Fibroblast of skin of abdomen (primary cell): ENCODE results near the gene RBM39.
"Not testable (repeated sequence)": the region's sequence is repeated elsewhere in the genome, so short reads cannot be mapped to it uniquely, and the experiment has no call there.

Source experiments
- DNase-seq: peaks from one replicate; pipeline ENCODE4 v3.0.0-alpha.2; 2013

RBM39 gene

DNA sequence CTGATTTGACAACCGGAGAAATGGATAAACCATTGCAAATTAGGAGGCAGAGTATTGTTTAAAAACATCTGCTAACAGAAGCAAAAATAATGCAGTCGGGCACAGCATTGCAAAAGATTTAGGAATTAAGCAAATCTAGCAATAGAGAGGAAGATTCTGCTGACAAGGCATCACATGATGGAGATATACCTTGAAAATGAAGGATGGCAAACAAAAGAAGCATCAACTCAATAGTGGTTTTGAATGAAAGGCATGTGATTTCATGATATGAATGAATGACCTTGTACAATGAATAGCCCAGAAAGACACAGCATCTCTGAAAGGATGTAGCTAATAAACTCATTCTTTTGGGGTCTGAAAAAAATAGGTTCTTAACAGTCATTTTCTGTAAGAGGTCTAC lies 8.6 kb upstream of the RBM39 start:
- no peak for DNase-seq

DNA sequence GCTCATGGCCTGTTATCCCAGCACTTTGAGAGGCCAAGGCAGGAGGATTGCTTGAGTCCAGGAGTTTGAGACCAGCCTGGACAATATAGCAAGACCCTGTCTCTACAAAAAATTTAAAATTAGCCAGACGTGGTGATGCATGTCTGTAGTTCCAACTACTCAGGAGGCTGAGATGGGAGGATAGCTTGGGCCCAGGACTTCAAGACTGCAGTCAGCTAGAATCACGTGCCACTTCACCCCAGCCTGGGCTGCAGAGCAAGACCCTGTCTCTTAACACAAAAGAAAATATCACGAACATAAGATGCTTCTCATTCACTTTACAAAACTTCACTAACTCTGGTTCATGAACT lies 2.4 kb upstream of the RBM39 start:
- not testable (repeated sequence) for DNase-seq

DNA sequence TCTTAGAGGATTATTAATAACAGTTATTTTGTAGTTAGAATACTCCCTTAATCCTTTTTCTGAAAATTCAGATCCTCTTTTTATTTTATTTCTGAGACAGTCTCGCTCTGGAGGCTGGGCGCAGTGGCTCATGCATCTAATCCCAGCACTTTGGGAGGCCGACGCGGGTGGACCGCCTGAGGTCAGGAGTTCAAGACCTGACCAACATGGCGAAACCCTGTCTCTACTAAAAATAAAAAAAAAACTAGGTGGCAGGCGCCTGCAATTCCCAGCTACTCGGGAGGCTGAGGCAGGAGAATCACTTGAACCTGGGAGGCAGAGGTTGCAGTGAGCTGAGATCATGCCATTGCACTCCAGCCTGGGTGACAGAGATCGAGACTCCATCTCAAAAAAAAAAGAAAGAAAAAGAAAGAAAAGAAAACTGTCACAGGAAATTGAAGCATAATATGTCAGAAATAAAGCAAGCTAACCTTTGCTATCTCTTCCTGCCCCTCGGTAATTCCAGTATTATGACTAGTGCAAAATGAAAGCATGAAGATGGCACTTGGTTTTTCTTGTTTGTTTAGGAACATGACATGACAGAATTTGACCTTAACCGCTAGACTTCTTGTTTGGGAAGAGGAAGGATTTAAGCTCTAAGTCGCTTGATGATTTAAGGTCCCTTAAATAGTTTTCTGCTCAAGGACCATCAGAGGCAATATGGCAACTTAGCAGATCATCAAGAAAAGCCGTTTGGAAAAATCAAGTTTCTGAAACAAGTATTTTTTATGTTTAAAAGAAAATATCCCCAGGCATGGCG lies 1.8 kb upstream of the RBM39 start:
- no peak for DNase-seq

GRCh38 chr20:35742741-35743523 lies 872 bp upstream of the RBM39 start:
- DNase-seq: no peak

- peak; percentile 53 for DNase-seq
Observed at GRCh38 chr20:35739294-35740163, 2.5 kb downstream of the RBM39 start.

- no peak for DNase-seq
Observed at GRCh38 chr20:35738410-35739179, 3.5 kb downstream of the RBM39 start.

DNA sequence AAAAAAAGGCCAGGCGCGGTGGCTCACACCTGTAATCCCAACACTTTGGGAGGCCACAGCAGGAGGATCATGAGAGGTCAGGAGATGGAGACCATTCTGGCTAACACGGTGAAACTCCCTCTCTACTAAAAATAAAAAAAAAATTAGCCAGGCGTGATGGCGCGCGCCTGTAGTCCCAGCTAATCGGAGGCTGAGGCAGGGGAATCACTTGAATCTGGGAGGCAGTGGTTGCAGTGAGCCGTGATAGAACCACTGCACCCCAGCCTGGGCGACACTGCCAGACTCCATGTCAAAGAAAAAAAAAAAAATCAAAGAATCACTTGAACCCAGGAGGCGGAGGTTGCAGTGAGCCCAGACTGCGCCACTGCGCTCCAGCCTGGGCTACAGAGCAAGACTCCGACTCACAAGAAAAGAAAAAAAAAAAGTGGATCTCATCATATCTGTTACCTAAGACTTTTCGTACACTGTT lies 4.2 kb downstream of the RBM39 start:
- no peak for DNase-seq

GRCh38 chr20:35735826-35736470 lies 6.1 kb downstream of the RBM39 start:
- no peak for DNase-seq

DNA sequence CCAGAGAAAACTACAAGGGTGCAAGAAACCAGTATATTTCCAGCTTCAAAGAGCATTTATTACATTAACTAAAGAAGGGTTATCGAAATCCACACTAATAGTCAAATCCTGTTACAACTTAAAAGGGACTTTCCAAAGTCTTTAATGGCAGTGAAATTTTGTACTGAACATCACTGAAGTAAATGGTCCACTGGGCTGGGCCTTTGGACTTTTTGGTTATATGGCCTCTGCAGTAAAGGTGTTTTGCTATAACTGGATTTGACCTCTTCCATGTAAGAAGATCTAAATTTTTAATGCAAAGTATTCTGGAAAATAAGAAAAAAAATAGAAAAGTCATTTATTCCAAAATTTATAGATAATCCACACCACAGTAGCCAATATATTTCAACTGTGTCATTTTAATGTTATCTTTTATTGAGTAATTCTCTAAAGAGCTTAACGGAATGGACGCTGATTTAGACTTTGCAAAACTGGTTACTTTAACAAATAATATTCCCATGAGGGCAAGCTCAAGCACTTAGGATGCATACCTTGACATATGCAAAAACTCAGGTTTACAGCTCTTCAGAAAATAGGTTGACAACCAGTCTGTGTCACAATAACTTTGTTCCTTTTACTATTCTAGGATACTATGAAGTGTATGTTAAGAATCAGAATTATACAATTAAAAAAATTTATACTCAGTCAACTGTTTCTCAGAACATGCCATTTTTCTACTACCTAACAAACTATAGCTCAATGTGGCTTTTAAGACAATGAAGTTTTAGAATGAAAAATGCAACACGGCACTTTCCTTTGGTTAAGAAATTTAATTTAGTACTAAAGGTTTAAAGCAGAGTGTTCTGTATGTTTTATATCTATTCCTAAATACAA lies 7.0 kb downstream of the RBM39 start:
- no peak for DNase-seq

- DNase-seq: no peak
Observed at GRCh38 chr20:35734374-35734773, 7.7 kb downstream of the RBM39 start.

- DNase-seq: no peak
Observed at GRCh38 chr20:35732644-35732982, 9.4 kb downstream of the RBM39 start.

- DNase-seq: no peak
Observed at GRCh38 chr20:35731862-35732643, 10.0 kb downstream of the RBM39 start.

GRCh38 chr20:35731469-35731788 lies 10.6 kb downstream of the RBM39 start:
- no peak for DNase-seq

GRCh38 chr20:35730583-35731468 lies 11.2 kb downstream of the RBM39 start:
- DNase-seq: no peak

GRCh38 chr20:35729836-35730582 lies 12.1 kb downstream of the RBM39 start:
- no peak for DNase-seq

DNA sequence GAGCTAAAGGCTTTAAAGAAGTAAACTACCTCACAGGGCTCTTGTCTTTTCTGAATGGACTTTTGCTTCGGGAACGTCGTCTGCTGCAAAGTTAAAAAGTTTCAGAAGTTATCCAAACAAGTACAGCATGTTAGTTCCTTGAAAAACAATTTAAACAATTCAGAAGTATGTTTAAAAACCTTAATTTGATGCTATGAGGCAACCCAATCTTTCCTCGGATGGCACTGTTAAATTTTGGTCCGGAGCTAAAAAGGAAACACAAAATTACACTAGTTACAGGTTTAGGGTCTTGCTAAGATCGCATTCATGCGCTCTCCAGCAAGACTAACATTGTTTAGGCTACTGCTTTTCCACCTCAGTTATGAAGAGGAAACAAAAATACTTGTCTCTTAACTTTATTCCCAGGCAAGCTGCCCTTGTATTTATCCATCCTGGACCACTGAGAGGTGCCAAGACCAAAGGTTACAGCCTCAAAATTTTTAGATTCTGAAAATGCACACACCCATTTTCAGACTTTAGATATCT lies 12.7 kb downstream of the RBM39 start:
- DNase-seq: no peak

- no peak for DNase-seq
Observed at GRCh38 chr20:35726842-35727711, 15.0 kb downstream of the RBM39 start.
